Thyroid gland (tissue), 4 donors: ENCODE data around the gene GNG12. TPM values are rescaled to one million over a fixed set of nuclear protein-coding genes. Genes with fewer than 3 reads are reported as not detected.
A peak's percentile ranks its signal among the peaks of the same experiment; 100 is the strongest.

Experiments
- DNase-seq, 2 donors: peaks; one replicate each; pipeline ENCODE4 v3.0.0-alpha.2; 2019
- H3K27ac ChIP-seq, 3 donors: fragments of 200-600 bp; sonication (generic); 1 replicate in 2 of 3; 2 replicates in 1 of 3; pipeline ENCODE4 v1.5.1; 2016 to 2019; ENCODE audit warnings: mild to moderate bottlenecking in 1 of 3, moderate library complexity in 1 of 3
- H3K27me3 ChIP-seq: fragments of 200-600 bp; sonication (generic); one replicate; pipeline ENCODE4 v1.5.1; 2019
- H3K36me3 ChIP-seq, 2 donors: fragments of 200-600 bp; sonication (generic); one replicate each; pipeline ENCODE4 v1.5.1; 2016 to 2019
- H3K4me1 ChIP-seq, 2 donors: fragments of 200-600 bp; sonication (generic); one replicate each; pipeline ENCODE4 v1.5.1; 2017 to 2019
- H3K4me3 ChIP-seq, 3 donors: fragments of 200-600 bp; sonication (generic); replicated peaks in 1 of 3; 1 replicate in 2 of 3; 2 replicates in 1 of 3; pipeline ENCODE4 v1.5.1; 2016; ENCODE audit warnings: mild to moderate bottlenecking in 1 of 3
- H3K9me3 ChIP-seq: fragments of 200-600 bp; sonication (generic); one replicate; pipeline ENCODE4 v1.5.1; 2017
- POLR2A ChIP-seq, 2 donors: fragments of 450-650 bp; IDR thresholded peaks; one replicate each; pipeline ENCODE4 v1.6.1; 2017; ENCODE audit warnings: antibody characterized with exemption in 2 of 2, mild to moderate bottlenecking in 2 of 2, moderate library complexity in 1 of 2
- WGBS, 2 donors: methylation state at CpG; one replicate each; pipeline ENCODE4 v1.1.5; 2017; 5-methylcytosine and 5-hydroxymethylcytosine counted together
- intact Hi-C: fragments of 100-400 bp; cut with DNase I; formaldehyde crosslinking; loops from one replicate; pipeline ENCODE4 v1.15.1; 2023
- total RNA-seq, 4 donors: library from RNA; depleted of rRNA; stranded (reverse); fragments of >200 nt; gene quantifications; one replicate each; pipeline ENCODE4 v1.2.3, GENCODE V29; 2016
- TF ChIP-seq, protein P1 (sequence below), 6 experiments: fragments of 200-600 bp in 3 of 6; fragments of 450-650 bp in 3 of 6; sonication (generic) in 3 of 6; IDR thresholded peaks; one replicate each; pipeline ENCODE4 v1.5.1; 2016 to 2019; ENCODE audit warnings: antibody characterized with exemption in 6 of 6, mild to moderate bottlenecking in 2 of 6, inconsistent platforms in 1 of 6, moderate library complexity in 1 of 6

GNG12 gene
- total RNA-seq, 4 donors from 2014 or later: 100 to 155 (median 127) TPM

DNA sequence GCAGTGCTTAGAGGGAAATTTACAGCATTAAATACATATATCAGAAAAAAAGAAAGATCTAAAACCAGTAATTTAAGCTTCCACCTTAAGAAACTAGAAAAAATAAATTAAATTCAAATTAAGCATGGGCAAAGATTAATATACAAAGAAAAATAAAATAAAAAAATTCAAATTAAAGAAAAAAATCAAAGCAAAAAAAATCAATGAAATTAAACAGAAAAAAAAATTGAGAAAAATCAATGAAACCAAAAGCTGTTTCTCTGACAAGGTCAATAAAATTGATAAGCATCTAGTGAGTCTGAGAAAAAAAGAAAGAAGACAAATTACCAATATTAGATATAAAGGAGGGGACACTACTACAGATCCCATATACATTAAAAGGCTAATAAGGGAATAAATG, 26.0 kb downstream of the GNG12 start:
- intact Hi-C loops: no loop called here
- Histone ChIP-seq H3K4me3 (no peak overlapping the region), H3K9me3 (no peaks in the 10 kb centered on the region), H3K27ac (no peak overlapping the region), H3K27me3 (no peaks in the 10 kb centered on the region), H3K36me3 (no peaks in the 10 kb centered on the region), H3K4me1 (peaks cover 12 to 36% of the 10 kb centered on the region in 2 donors)
- TF ChIP-seq, protein P1, sequence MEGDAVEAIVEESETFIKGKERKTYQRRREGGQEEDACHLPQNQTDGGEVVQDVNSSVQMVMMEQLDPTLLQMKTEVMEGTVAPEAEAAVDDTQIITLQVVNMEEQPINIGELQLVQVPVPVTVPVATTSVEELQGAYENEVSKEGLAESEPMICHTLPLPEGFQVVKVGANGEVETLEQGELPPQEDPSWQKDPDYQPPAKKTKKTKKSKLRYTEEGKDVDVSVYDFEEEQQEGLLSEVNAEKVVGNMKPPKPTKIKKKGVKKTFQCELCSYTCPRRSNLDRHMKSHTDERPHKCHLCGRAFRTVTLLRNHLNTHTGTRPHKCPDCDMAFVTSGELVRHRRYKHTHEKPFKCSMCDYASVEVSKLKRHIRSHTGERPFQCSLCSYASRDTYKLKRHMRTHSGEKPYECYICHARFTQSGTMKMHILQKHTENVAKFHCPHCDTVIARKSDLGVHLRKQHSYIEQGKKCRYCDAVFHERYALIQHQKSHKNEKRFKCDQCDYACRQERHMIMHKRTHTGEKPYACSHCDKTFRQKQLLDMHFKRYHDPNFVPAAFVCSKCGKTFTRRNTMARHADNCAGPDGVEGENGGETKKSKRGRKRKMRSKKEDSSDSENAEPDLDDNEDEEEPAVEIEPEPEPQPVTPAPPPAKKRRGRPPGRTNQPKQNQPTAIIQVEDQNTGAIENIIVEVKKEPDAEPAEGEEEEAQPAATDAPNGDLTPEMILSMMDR (IDR thresholded peaks at IDR 0.05): no peak
- TF ChIP-seq POLR2A (IDR thresholded peaks at IDR 0.05): no peak
- DNase-seq: no peak

DNA sequence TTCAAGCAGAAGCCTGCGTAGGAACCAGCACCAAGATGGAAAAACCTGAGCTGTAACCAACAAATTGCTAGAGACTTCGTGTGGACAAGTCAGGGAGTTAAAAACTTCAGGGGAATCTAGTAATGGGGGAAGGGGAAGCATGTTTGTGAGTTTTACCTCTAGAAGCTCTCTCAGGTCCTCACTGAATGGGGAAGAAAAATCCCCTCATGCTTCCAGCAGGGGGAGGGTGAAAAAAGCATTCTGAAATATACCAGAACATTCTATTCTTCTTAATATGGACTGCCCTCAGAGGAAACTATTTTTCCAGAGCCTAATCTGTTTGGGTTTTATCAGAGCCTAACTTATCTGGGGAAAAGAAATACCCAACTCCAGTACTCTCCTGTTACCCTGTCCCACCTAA, 28.6 kb downstream of the GNG12 start:
- no peaks in the 10 kb centered on the region for H3K9me3 ChIP-seq
- WGBS, 2 donors: 82 to 83% methylated on average over 2 of the region's 2 CpGs
- no peaks in the 10 kb centered on the region for H3K36me3 ChIP-seq
- H3K27ac ChIP-seq: peak overlapping the region in 1 of 3 donors; percentile 15
- intact Hi-C loops: no loop called here
- no peak for TF ChIP-seq POLR2A (IDR thresholded peaks at IDR 0.05)
- TF ChIP-seq, protein P1 (IDR thresholded peaks at IDR 0.05): no peak
- no peak for DNase-seq
- peaks cover 13 to 37% of the 10 kb centered on the region in 2 donors for H3K4me1 ChIP-seq
- H3K27me3 ChIP-seq: no peaks in the 10 kb centered on the region
- H3K4me3 ChIP-seq: no peak overlapping the region

DNA sequence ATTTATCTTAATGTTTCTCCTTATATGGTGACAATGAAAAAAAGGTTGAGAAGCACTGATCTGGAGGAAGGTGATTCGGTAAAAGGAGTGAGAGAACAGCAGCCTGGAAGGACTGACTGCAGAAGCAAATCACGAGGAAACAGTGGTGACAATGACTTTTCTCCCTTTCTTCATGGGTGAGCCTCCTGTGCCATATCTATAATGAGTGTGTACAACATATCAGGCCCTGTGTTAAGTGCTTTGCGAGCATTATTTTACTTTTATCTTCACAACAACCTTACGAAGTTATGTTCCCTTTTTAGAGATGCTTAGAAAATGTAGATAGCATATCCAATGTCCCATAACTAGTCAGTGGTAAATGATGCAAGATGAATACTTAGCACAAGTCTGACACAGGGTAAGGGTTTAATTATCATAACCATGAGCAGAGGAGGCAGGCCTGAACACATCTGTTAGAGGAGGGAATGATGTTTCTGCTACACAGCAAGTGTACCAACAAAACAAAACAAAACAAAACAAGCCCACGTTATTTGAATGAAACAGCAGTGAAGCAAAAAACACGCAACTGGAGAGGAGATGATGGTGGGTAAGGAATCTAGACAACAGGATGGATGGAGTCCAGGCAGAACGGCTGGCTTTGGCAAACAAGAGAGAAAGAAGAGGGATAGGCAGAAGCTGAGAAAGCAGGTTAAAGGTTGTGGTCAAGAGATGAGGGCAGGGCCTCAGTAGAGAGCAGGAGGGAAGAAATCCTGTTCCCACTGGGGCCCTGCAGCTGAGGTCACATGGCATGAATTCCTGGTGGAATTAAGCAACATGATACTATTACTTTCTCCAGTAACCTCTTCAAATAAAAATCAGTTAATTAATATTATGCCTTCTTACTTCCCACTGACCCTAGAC, 29.6 kb downstream of the GNG12 start:
- Histone ChIP-seq H3K4me3 (no peak overlapping the region), H3K36me3 (no peaks in the 10 kb centered on the region), H3K4me1 (peaks cover 13 to 37% of the 10 kb centered on the region in 2 donors), H3K9me3 (no peaks in the 10 kb centered on the region), H3K27me3 (no peaks in the 10 kb centered on the region), H3K27ac (peak overlapping the region in 1 of 3 donors; percentile 22)
- intact Hi-C loops: no loop called here
- WGBS, 2 donors: 64 to 67% methylated on average over 7 of the region's 7 CpGs
- DNase-seq: no peak
- TF ChIP-seq POLR2A (IDR thresholded peaks at IDR 0.05): no peak

DNA sequence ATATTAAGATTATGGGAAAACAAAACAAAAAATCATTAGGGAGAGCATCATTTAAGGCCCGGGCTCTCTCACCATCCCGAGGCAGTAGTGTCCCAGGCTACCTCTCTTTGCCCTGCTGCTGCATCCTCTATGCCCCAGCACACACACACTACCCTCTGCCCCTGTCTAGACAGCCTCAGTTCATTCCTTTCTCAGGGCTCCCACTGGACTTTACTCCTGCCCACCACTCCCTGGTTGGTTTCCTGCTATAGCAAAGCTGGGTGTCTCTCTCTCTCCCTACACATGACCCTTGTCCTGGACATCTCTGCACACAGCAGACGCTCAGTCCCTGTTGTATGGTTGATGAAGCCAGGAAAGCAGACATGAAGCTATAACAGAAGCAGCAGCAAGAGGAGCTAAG, 30.7 kb downstream of the GNG12 start:
- 65% methylated on average over 3 of the region's 3 CpGs for WGBS, 2 donors
- TF ChIP-seq, protein P1 (IDR thresholded peaks at IDR 0.05): no peak
- TF ChIP-seq POLR2A (IDR thresholded peaks at IDR 0.05): no peak
- no peak overlapping the region for H3K4me3 ChIP-seq
- intact Hi-C loops: no loop called here
- peaks cover 13 to 37% of the 10 kb centered on the region in 2 donors for H3K4me1 ChIP-seq
- H3K9me3 ChIP-seq: no peaks in the 10 kb centered on the region
- no peak for DNase-seq
- no peaks in the 10 kb centered on the region for H3K36me3 ChIP-seq
- H3K27me3 ChIP-seq: no peaks in the 10 kb centered on the region
- H3K27ac ChIP-seq: peak overlapping the region in 1 of 3 donors; percentile 22

DNA sequence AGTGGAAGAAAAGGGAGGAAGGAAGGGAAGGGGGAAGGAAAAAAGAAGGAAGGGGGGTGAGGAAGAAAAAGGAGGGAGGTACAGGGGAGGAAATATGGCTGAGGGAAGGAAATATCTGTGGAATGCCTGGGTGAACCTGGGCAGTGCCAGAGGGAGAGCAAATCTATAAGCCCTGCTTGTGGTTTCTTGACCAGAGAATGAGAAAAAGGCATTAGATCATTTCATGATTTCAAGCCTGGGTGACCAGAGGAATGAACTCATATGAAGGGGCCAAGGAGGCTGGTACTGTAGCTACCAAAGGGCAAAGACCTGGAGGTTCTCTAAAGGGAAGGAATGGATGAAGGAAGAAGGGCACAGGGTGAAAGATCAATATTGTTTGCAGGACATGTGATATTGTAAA, 31.4 kb downstream of the GNG12 start:
- no peak for DNase-seq
- Histone ChIP-seq H3K27ac (peak overlapping the region in 2 of 3 donors; percentile 18 to 22), H3K27me3 (no peaks in the 10 kb centered on the region), H3K36me3 (no peaks in the 10 kb centered on the region), H3K9me3 (no peaks in the 10 kb centered on the region), H3K4me1 (peaks cover 13 to 37% of the 10 kb centered on the region in 2 donors), H3K4me3 (no peak overlapping the region)
- intact Hi-C loops: no loop called here
- TF ChIP-seq, protein P1 (IDR thresholded peaks at IDR 0.05): no peak
- TF ChIP-seq POLR2A (IDR thresholded peaks at IDR 0.05): no peak
